Stimulated activated CD8-positive, alpha-beta memory T cell treated with anti-CD3 and anti-CD28 coated beads, Interleukin-4, amount 100 ng/mL, for 48 hours (primary cell): Measurements from ENCODE around the gene TMED9.
A peak's percentile ranks its signal among the peaks of the same experiment; 100 is the strongest.

ENCODE experiments used
- DNase-seq: peaks from one replicate; pipeline ENCODE4 v3.0.0-alpha.2; 2020

Gene TMED9

DNA sequence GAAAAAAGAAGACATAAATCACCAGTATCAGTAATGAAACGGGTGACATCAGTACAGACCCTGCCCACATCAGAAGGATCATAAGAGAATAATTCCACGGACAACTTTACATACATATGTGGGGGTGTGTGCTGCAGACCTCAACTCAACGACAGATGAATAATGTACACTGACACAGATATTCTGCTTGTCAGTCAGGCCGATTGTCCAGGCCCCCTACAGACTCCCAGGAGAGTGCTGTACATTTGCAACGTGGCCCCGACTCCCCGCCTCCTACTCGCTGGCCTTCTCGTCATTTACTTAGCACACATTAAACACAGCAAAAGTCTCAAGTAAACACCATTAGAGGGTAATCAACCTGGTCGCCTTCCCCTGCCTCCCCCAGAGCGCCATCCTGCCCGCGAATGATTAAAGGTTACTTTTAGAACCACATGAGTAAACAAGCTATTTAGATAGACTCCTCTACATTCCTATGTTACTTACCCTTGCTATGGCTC, 3.5 kb upstream of the TMED9 start:
- no peak for DNase-seq

GRCh38 chr5:177590406-177590805, 1.6 kb upstream of the TMED9 start:
- DNase-seq = no peak

- no peak for DNase-seq
Observed at GRCh38 chr5:177591690-177592009, 353 bp upstream of the TMED9 start.

GRCh38 chr5:177592905-177593304, 902 bp downstream of the TMED9 start:
- no peak for DNase-seq

GRCh38 chr5:177593511-177593910, 1.5 kb downstream of the TMED9 start:
- no peak for DNase-seq

GRCh38 chr5:177594071-177594470, 2.1 kb downstream of the TMED9 start:
- no peak for DNase-seq

DNA sequence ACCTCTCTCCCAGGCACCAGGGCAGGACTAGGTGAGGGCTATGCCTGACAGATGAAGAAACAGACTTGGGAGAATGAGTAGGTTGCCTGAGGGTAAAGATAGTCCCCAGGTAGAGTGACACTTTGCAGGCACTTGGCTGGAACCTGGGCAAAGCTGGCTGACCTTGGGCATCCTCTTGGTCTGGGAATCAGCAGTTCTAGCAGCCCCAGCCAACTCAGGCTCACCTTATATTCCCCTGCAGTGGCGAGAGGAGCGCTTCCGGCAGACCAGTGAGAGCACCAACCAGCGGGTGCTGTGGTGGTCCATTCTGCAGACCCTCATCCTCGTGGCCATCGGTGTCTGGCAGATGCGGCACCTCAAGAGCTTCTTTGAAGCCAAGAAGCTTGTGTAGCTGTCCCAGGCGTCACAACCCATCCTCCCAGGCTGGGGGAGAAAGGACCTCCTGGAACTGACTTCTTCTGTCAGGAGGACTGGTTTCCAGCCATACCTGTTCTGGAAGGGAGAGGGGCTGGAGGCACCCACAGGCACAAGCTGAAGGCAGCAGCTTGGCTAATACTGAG, 3.1 kb downstream of the TMED9 start:
- no peak for DNase-seq

GRCh38 chr5:177595991-177596774, 4.2 kb downstream of the TMED9 start:
- no peak for DNase-seq

GRCh38 chr5:177596775-177597238, 4.8 kb downstream of the TMED9 start:
- no peak for DNase-seq

DNA sequence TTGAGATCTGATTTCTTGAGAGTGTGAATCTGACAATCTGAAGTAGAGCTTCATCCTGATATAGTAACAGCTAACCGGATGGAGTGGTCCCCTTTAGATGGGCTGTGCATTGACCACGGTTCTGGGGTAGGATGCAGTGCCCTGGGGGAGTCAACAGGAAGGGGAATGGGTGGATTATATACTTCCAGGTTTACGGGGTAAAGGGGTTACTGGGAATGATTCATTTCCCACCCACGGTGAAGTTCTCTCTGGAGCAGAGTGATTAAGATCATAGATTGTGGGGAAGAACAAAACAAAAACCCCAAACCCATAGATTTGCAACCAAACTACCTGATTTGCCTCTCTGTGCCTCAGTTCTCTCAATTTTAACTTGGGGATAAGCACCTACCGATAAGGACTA, 6.5 kb downstream of the TMED9 start:
- no peak for DNase-seq

- DNase-seq = peak; percentile 91
Observed at GRCh38 chr5:177599731-177600507, 7.9 kb downstream of the TMED9 start, which contains the start of gene B4GALT7. Gene B4GALT7 (plus strand): TSS chr5:177600132. CDS start chr5:177600211, 79 bp downstream.

GRCh38 chr5:177600508-177601018, 8.6 kb downstream of the TMED9 start:
- DNase-seq = no peak

GRCh38 chr5:177601126-177601525, 9.1 kb downstream of the TMED9 start:
- DNase-seq = no peak

DNA sequence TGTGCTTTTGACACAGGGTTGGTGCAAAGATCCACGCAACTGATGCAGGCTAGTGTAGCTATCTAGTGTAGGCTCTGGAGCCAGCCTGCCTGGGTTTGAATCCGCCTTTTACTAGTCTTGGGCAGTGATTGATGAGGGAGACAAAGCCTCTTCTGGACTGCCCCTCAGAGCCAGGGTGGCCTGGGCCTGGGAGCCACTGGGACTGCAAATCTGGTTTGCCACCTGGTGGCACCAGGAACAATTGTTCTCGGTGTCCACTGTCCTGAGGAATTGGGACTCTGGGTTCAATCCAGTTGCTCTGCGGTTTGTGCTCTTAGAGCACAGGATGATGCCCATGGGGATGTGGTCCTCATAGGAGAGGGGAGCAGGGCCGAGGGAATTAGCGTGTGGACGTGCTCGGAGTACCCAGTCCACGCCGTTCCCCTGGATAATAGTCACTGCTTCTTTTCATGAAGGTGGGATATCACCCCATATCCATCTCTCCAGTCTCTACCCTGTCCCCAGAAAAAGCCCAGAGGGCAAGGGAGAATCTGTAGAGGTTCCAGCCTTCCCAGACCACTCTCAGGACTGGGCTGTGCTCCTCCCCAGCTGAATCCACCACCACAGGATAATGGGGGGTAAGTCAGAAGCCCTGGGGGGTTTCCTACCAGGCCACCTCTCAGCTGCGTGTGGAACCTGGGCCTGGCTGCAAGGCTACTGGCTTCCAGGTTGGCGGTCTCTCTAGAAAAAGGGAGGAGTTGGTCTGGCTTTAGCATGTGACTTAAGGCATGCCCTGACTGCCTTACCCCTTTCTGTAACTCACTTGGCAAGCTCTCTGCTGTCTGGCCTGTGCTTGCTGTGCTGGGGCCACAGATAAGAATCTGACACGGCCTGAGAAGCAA, 9.8 kb downstream of the TMED9 start:
- no peak for DNase-seq

GRCh38 chr5:177602458-177602830, 10.4 kb downstream of the TMED9 start:
- no peak for DNase-seq

DNA sequence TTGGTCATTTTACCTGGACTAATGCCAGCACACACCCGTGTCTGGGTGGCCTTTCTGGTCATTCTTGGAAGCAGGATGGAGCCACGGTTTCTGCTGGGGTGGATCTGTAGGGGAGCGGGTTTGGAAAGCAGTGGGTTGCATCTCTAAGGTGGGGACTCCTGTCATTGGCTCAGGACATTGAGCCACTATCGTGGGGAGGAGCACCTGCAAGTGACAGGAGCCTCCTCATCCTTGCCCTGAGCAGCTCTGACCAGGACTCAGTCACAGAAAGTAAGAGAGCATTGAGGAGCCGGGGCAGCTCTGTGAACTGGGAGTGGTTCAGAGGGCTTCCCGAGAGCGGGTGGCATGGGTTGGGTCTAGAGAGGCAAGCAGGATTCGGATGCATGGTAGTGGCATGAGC, 11.6 kb downstream of the TMED9 start:
- DNase-seq = no peak

DNA sequence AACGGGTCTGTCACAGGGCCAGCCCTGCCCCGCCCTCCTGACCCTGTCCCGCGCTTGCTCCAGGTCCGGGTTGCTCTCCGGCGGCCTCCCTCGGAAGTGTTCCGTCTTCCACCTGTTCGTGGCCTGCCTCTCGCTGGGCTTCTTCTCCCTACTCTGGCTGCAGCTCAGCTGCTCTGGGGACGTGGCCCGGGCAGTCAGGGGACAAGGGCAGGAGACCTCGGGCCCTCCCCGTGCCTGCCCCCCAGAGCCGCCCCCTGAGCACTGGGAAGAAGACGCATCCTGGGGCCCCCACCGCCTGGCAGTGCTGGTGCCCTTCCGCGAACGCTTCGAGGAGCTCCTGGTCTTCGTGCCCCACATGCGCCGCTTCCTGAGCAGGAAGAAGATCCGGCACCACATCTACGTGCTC, 12.1 kb downstream of the TMED9 start:
- DNase-seq = no peak

- DNase-seq = no peak
Observed at GRCh38 chr5:177604656-177605055, 12.7 kb downstream of the TMED9 start.

DNA sequence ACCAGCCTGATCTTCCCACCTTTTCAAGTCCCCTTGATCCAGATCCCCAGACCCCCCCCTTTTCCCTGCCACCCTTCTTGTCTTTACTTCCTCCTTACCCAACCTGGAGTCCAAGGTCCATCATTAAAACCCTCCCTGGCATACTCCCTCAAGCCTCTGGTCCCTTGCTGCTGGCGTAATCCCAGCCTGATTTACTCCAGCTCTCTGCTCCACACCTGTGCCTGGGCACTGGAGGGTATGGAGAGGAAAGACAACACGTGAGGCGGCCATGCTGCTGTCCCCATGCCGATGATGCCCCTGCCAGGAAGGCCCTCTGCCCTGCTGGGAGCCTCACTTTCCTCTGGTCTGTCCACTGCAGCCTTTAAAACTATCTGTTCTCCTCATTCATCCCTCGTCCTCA, 13.1 kb downstream of the TMED9 start:
- DNase-seq = no peak

- no peak for DNase-seq
Observed at GRCh38 chr5:177605667-177606066, 13.7 kb downstream of the TMED9 start.

- DNase-seq = no peak
Observed at GRCh38 chr5:177606071-177607051, 14.4 kb downstream of the TMED9 start.
